HepG2 (cell line): ENCODE results near the gene MGAT1. TPM values are rescaled to one million over a fixed set of nuclear protein-coding genes. Genes with fewer than 3 reads are reported as not detected.

Experiments used
- ADNP ChIP-seq: sonication (generic); formaldehyde crosslinking; IDR thresholded peaks from 2 replicates; pipeline ENCODE4 v1.4.0; 2020; ENCODE audit warnings: missing genetic modification reagents
- ARNT2 ChIP-seq: sonication (generic); formaldehyde crosslinking; IDR thresholded peaks from 2 replicates; pipeline ENCODE4 v1.8.0; 2022; ENCODE audit warnings: mild to moderate bottlenecking, low read depth, missing genetic modification reagents, moderate library complexity
- CBFB ChIP-seq: sonication (generic); formaldehyde crosslinking; IDR thresholded peaks from 2 replicates; pipeline ENCODE4 v1.4.0; 2020; ENCODE audit warnings: missing genetic modification reagents
- CCDC6 ChIP-seq: sonication (generic); formaldehyde crosslinking; IDR thresholded peaks from 2 replicates; pipeline ENCODE4 v1.8.1; 2022; ENCODE audit warnings: mild to moderate bottlenecking, missing genetic modification reagents, moderate library complexity
- ETV6 ChIP-seq: sonication (generic); formaldehyde crosslinking; conservative IDR thresholded peaks from 2 replicates; pipeline ENCODE4 v1.4.0; 2020; ENCODE audit warnings: missing genetic modification reagents
- FOXA1 ChIP-seq, 2 experiments: fragments of 450-650 bp in 1 of 2; sonication (generic) in 1 of 2; formaldehyde crosslinking in 1 of 2; IDR thresholded peaks; 2 replicates each; pipeline versions ENCODE4 v1.4.0 to v1.6.1; 2016 to 2020; ENCODE audit warnings: missing genetic modification reagents in 1 of 2
- FOXA3 ChIP-seq: IDR thresholded peaks from 2 replicates; pipeline ENCODE4 v1.6.1; 2016; ENCODE audit warnings: missing genetic modification reagents, missing compliant biosample characterization
- GFI1 ChIP-seq: sonication (generic); formaldehyde crosslinking; IDR thresholded peaks from 2 replicates; pipeline ENCODE4 v1.5.0; 2020; ENCODE audit warnings: missing genetic modification reagents, mild to moderate bottlenecking, borderline replicate concordance
- HNF4A ChIP-seq: sonication (generic); formaldehyde crosslinking; IDR thresholded peaks from 2 replicates; pipeline ENCODE4 v1.4.0; 2020; ENCODE audit warnings: missing genetic modification reagents
- MAFF ChIP-seq: IDR thresholded peaks from 2 replicates; pipeline ENCODE4 v1.6.1; 2011; ENCODE audit warnings: low read depth, low read length, improper control_type of control experiment
- PAWR ChIP-seq: sonication (generic); formaldehyde crosslinking; IDR thresholded peaks from 2 replicates; pipeline ENCODE4 v1.4.0; 2020; ENCODE audit warnings: missing genetic modification reagents, mild to moderate bottlenecking, borderline replicate concordance
- PHF21A ChIP-seq: sonication (generic); formaldehyde crosslinking; IDR thresholded peaks from 2 replicates; pipeline ENCODE4 v1.5.0; 2020; ENCODE audit warnings: mild to moderate bottlenecking, missing genetic modification reagents
- POGZ ChIP-seq: sonication (generic); formaldehyde crosslinking; IDR thresholded peaks from 2 replicates; pipeline ENCODE4 v1.4.0; 2020; ENCODE audit warnings: mild to moderate bottlenecking, missing genetic modification reagents
- RAD51 ChIP-seq: fragments of 450-650 bp; IDR thresholded peaks from 2 replicates; pipeline ENCODE4 v1.6.1; 2016; ENCODE audit warnings: borderline replicate concordance
- RARA ChIP-seq: IDR thresholded peaks from 2 replicates; pipeline ENCODE4 v1.6.1; 2016; ENCODE audit warnings: missing genetic modification reagents, missing compliant biosample characterization
- RBM39 ChIP-seq: fragments of 200-400 bp; formaldehyde crosslinking; IDR thresholded peaks from one replicate; pipeline ENCODE4 v1.6.1; 2018; ENCODE audit warnings: antibody characterized with exemption, mild to moderate bottlenecking, low read depth, low read length; ENCODE audit not compliant: poor library complexity, severe bottlenecking
- SALL1 ChIP-seq: sonication (generic); formaldehyde crosslinking; IDR thresholded peaks from 2 replicates; pipeline ENCODE4 v1.8.0; 2022; ENCODE audit warnings: mild to moderate bottlenecking, missing genetic modification reagents
- SNRNP70 ChIP-seq: fragments of 200-400 bp; formaldehyde crosslinking; IDR thresholded peaks from 2 replicates; pipeline ENCODE4 v1.6.1; 2017; ENCODE audit warnings: mild to moderate bottlenecking, low read depth, low read length, moderate library complexity
- SPEN ChIP-seq: sonication (generic); formaldehyde crosslinking; IDR thresholded peaks from 2 replicates; pipeline ENCODE4 v1.5.1; 2020; ENCODE audit warnings: low read depth, mild to moderate bottlenecking, missing genetic modification reagents
- TP53 ChIP-seq: sonication (generic); formaldehyde crosslinking; conservative IDR thresholded peaks from 2 replicates; pipeline ENCODE4 v1.4.0; 2020; ENCODE audit warnings: missing genetic modification reagents
- ZC3H13 ChIP-seq: sonication (generic); formaldehyde crosslinking; IDR thresholded peaks from 2 replicates; pipeline ENCODE4 v1.8.1; 2023; ENCODE audit warnings: mild to moderate bottlenecking, missing genetic modification reagents, moderate library complexity
- ZNF468 ChIP-seq: sonication (generic); formaldehyde crosslinking; IDR thresholded peaks from 2 replicates; pipeline ENCODE4 v1.8.0; 2022; ENCODE audit warnings: mild to moderate bottlenecking, moderate library complexity, missing genetic modification reagents
- ZNF510 ChIP-seq: sonication (generic); formaldehyde crosslinking; IDR thresholded peaks from 2 replicates; pipeline ENCODE4 v1.4.0; 2020; ENCODE audit warnings: low read depth, mild to moderate bottlenecking, missing genetic modification reagents
- ZNF557 ChIP-seq: sonication (generic); formaldehyde crosslinking; IDR thresholded peaks from 2 replicates; pipeline ENCODE4 v1.4.0; 2020; ENCODE audit warnings: missing genetic modification reagents
- ZNF614 ChIP-seq: IDR thresholded peaks from 2 replicates; pipeline ENCODE4 v1.6.1; 2018; ENCODE audit warnings: missing biosample characterization, missing genetic modification reagents, inconsistent platforms, borderline replicate concordance
- ZNF678 ChIP-seq: sonication (generic); formaldehyde crosslinking; IDR thresholded peaks from 2 replicates; pipeline ENCODE4 v1.4.0; 2020; ENCODE audit warnings: mild to moderate bottlenecking, missing genetic modification reagents
- ZNF746 ChIP-seq: sonication (generic); formaldehyde crosslinking; IDR thresholded peaks from 2 replicates; pipeline ENCODE4 v1.8.0; 2022; ENCODE audit warnings: mild to moderate bottlenecking, missing genetic modification reagents
- polyA plus RNA-seq, 8 experiments: library from polyadenylated mRNA; depleted of rRNA in 3 of 8; stranded (reverse) in 7 of 8; unstranded in 1 of 8; fragments of >200 nt; fragmentation: Illumina TruSeq in 4 of 8; extraction: Trizol in 4 of 8; gene quantifications; 2 replicates each; pipeline versions ENCODE4 v1.2.1 to v1.2.3, GENCODE V29; 2011 to 2016; ENCODE audit warnings: low read depth in 4 of 8, missing spikeins in 1 of 8, mixed read lengths in 1 of 8; ENCODE audit not compliant: insufficient read depth in 1 of 8
- total RNA-seq, 5 experiments: library from RNA; depleted of rRNA; stranded (reverse); fragments of >200 nt; fragmentation: Illumina TruSeq; extraction: Trizol; gene quantifications; 2 replicates each; pipeline ENCODE4 v1.2.3, GENCODE V29; 2016; ENCODE audit warnings: low read depth in 1 of 5
- TF ChIP-seq, protein P1 (sequence below): sonication (generic); formaldehyde crosslinking; IDR thresholded peaks from 2 replicates; pipeline ENCODE4 v1.5.0; 2020; ENCODE audit warnings: mild to moderate bottlenecking, missing genetic modification reagents
- TF ChIP-seq, protein P2 (sequence below): sonication (generic); formaldehyde crosslinking; IDR thresholded peaks from 2 replicates; pipeline ENCODE4 v1.9.0; 2022; ENCODE audit warnings: missing genetic modification reagents, mild to moderate bottlenecking, borderline replicate concordance
- TF ChIP-seq, protein P3 (sequence below): sonication (generic); formaldehyde crosslinking; conservative IDR thresholded peaks from 2 replicates; pipeline ENCODE4 v1.8.0; 2022; ENCODE audit warnings: mild to moderate bottlenecking, moderate library complexity, missing genetic modification reagents

MGAT1 gene
- total and polyA plus RNA-seq, 2 of the 13 experiments (the other 11 are each of a cell fraction or from before 2014, with no cell fraction given), result 50.1 to 55.3 TPM

DNA sequence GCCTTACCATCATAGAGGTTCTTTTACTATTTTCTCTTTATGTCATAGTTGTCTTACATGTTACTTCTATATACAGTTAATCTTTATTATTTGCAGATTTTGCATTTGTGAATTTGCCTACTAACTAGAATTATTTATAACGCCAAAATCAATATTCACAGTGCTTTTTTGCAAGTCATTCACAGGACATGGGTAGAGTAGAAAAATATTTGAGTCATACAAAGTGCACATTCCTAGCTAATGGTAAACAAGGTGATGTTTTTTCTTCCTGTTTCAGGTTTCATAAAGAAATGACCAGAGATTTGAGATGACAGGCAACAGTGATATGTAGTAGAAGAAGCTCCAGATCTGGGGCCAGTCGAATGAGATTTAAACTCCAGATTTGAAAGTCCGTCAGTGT is 32.8 kb downstream of the MGAT1 start (continued):
- TF ChIP-seq ADNP (CRISPR knock-in tag) (no peak), POGZ (CRISPR knock-in tag) (no peak), ZNF468 (CRISPR knock-in tag) (no peak), PHF21A (CRISPR knock-in tag) (no peak), SALL1 (CRISPR knock-in tag) (no peak), ARNT2 (no peak), HNF4A (CRISPR knock-in tag) (no peak), FOXA3 (CRISPR knock-in tag) (peak; percentile 41; the same call in 1 of the 2 replicates), RARA (CRISPR knock-in tag) (no peak; the same call in 1 of the 2 replicates), ZNF557 (no peak), RBM39 (no peak), CBFB (CRISPR knock-in tag) (no peak), ZNF614 (no peak), MAFF (peak; percentile 59; the same call in 1 of the 2 replicates), ZNF678 (CRISPR knock-in tag) (no peak), ZNF746 (CRISPR knock-in tag) (no peak), PAWR (CRISPR knock-in tag) (no peak), SPEN (no peak), ZC3H13 (CRISPR knock-in tag) (no peak), FOXA1 (IDR thresholded peaks at IDR 0.05) (0 out of 2 replicates have a peak, but pooled peaks have one; percentile 13), FOXA1 (CRISPR knock-in tag; IDR thresholded peaks at IDR 0.05) (no peak), ETV6 (CRISPR knock-in tag) (no peak), RAD51 (no peak), CCDC6 (CRISPR knock-in tag) (no peak), SNRNP70 (no peak), GFI1 (no peak), ZNF510 (CRISPR knock-in tag) (no peak), TP53 (CRISPR knock-in tag) (no peak)
- TF ChIP-seq, protein P1, sequence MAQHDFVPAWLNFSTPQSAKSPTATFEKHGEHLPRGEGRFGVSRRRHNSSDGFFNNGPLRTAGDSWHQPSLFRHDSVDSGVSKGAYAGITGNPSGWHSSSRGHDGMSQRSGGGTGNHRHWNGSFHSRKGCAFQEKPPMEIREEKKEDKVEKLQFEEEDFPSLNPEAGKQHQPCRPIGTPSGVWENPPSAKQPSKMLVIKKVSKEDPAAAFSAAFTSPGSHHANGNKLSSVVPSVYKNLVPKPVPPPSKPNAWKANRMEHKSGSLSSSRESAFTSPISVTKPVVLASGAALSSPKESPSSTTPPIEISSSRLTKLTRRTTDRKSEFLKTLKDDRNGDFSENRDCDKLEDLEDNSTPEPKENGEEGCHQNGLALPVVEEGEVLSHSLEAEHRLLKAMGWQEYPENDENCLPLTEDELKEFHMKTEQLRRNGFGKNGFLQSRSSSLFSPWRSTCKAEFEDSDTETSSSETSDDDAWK (CRISPR knock-in tag), result no peak
- TF ChIP-seq, protein P2, sequence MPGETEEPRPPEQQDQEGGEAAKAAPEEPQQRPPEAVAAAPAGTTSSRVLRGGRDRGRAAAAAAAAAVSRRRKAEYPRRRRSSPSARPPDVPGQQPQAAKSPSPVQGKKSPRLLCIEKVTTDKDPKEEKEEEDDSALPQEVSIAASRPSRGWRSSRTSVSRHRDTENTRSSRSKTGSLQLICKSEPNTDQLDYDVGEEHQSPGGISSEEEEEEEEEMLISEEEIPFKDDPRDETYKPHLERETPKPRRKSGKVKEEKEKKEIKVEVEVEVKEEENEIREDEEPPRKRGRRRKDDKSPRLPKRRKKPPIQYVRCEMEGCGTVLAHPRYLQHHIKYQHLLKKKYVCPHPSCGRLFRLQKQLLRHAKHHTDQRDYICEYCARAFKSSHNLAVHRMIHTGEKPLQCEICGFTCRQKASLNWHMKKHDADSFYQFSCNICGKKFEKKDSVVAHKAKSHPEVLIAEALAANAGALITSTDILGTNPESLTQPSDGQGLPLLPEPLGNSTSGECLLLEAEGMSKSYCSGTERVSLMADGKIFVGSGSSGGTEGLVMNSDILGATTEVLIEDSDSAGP (CRISPR knock-in tag), result no peak
- TF ChIP-seq, protein P3, sequence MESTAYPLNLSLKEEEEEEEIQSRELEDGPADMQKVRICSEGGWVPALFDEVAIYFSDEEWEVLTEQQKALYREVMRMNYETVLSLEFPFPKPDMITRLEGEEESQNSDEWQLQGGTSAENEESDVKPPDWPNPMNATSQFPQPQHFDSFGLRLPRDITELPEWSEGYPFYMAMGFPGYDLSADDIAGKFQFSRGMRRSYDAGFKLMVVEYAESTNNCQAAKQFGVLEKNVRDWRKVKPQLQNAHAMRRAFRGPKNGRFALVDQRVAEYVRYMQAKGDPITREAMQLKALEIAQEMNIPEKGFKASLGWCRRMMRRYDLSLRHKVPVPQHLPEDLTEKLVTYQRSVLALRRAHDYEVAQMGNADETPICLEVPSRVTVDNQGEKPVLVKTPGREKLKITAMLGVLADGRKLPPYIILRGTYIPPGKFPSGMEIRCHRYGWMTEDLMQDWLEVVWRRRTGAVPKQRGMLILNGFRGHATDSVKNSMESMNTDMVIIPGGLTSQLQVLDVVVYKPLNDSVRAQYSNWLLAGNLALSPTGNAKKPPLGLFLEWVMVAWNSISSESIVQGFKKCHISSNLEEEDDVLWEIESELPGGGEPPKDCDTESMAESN (CRISPR knock-in tag), result no peak
